HG02840 (cell line): Measurements from ENCODE around the gene NNMT.

Source experiments
- ATAC-seq: cut with Tn5 transposase; IDR thresholded peaks from one replicate; pipeline ENCODE4 v1.9.1; 2021; ENCODE audit warnings: mild to moderate bottlenecking, moderate library complexity, moderate number of reproducible peaks; ENCODE audit not compliant: unreplicated experiment, low FRiP score

NNMT gene

GRCh38 chr11:114282488-114282887 lies 13.7 kb upstream of the NNMT start:
- no peak for ATAC-seq

- no peak for ATAC-seq
Measured at GRCh38 chr11:114283422-114283821, 12.8 kb upstream of the NNMT start.

GRCh38 chr11:114284021-114284420 lies 12.2 kb upstream of the NNMT start:
- no peak for ATAC-seq

- ATAC-seq, result no peak
Measured at GRCh38 chr11:114284914-114285313, 11.3 kb upstream of the NNMT start.

GRCh38 chr11:114285599-114285998 lies 10.6 kb upstream of the NNMT start:
- no peak for ATAC-seq

GRCh38 chr11:114286229-114286628 lies 10.0 kb upstream of the NNMT start:
- no peak for ATAC-seq

- no peak for ATAC-seq
Measured at GRCh38 chr11:114287154-114287553, 9.0 kb upstream of the NNMT start.

- no peak for ATAC-seq
Measured at GRCh38 chr11:114288136-114288535, 8.1 kb upstream of the NNMT start.

GRCh38 chr11:114289779-114290178 lies 6.4 kb upstream of the NNMT start:
- ATAC-seq, result no peak

GRCh38 chr11:114290503-114291235 lies 5.5 kb upstream of the NNMT start:
- no peak for ATAC-seq

- no peak for ATAC-seq
Measured at GRCh38 chr11:114291381-114291780, 4.8 kb upstream of the NNMT start.

- ATAC-seq, result no peak
Measured at GRCh38 chr11:114291842-114292680, 4.1 kb upstream of the NNMT start.

GRCh38 chr11:114293201-114293711 lies 2.9 kb upstream of the NNMT start:
- ATAC-seq, result no peak

- ATAC-seq, result no peak
Measured at GRCh38 chr11:114296605-114297372, 590 bp downstream of the NNMT start.

GRCh38 chr11:114297806-114298709 lies 1.9 kb downstream of the NNMT start:
- ATAC-seq, result no peak

GRCh38 chr11:114298710-114299109 lies 2.5 kb downstream of the NNMT start:
- ATAC-seq, result no peak

GRCh38 chr11:114301088-114301487 lies 4.9 kb downstream of the NNMT start:
- ATAC-seq, result no peak

- ATAC-seq, result no peak
Measured at GRCh38 chr11:114301927-114302326, 5.7 kb downstream of the NNMT start.

GRCh38 chr11:114302663-114303062 lies 6.5 kb downstream of the NNMT start:
- ATAC-seq, result no peak

- no peak for ATAC-seq
Measured at GRCh38 chr11:114304065-114304464, 7.9 kb downstream of the NNMT start.
